Sigmoid colon (tissue), 7 donors: ENCODE data around the gene BAG2. TPM values are rescaled to one million over a fixed set of nuclear protein-coding genes. Genes with fewer than 3 reads are reported as not detected.

ENCODE experiments used
- DNase-seq: peaks from one replicate; pipeline ENCODE4 v3.0.0-alpha.2; 2019
- H3K27ac ChIP-seq, 4 donors: fragments of 200-600 bp; sonication (generic); one replicate each; pipeline ENCODE4 v1.5.1; 2016 to 2019; ENCODE audit warnings: mild to moderate bottlenecking in 1 of 4
- H3K27me3 ChIP-seq, 3 donors: fragments of 200-600 bp; sonication (generic); one replicate each; pipeline ENCODE4 v1.5.1; 2019; ENCODE audit warnings: mild to moderate bottlenecking in 1 of 3
- H3K36me3 ChIP-seq, 4 donors: fragments of 200-600 bp; sonication (generic); one replicate each; pipeline ENCODE4 v1.5.1; 2016 to 2019
- H3K4me1 ChIP-seq, 4 donors: fragments of 200-600 bp; sonication (generic); one replicate each; pipeline ENCODE4 v1.5.1; 2017 to 2019
- H3K4me3 ChIP-seq, 4 donors: fragments of 200-600 bp; sonication (generic); one replicate each; pipeline ENCODE4 v1.5.1; 2017 to 2019; ENCODE audit warnings: mild to moderate bottlenecking in 2 of 4, moderate library complexity in 1 of 4
- H3K9me3 ChIP-seq, 4 donors: fragments of 200-600 bp in 3 of 4; sonication (generic) in 3 of 4; one replicate each; pipeline versions ENCODE4 v1.5.1 to v1.6.1; 2013 to 2019
- EP300 ChIP-seq, 4 donors: sonication (generic); formaldehyde crosslinking; IDR thresholded peaks; one replicate each; pipeline ENCODE4 v1.6.1; 2017; ENCODE audit warnings: antibody characterized with exemption in 4 of 4
- POLR2A ChIP-seq, 2 donors: fragments of 450-650 bp; IDR thresholded peaks; one replicate each; pipeline ENCODE4 v1.6.1; 2016; ENCODE audit warnings: antibody characterized with exemption in 2 of 2, mild to moderate bottlenecking in 2 of 2, moderate library complexity in 2 of 2
- POLR2AphosphoS5 ChIP-seq, 4 donors: sonication (generic); formaldehyde crosslinking; IDR thresholded peaks; one replicate each; pipeline ENCODE4 v1.6.1; 2017; ENCODE audit warnings: antibody characterized with exemption in 4 of 4
- WGBS, 2 donors: extraction: QIAGEN DNeasy Blood & Tissue Kit; methylation state at CpG; one replicate each; pipeline ENCODE4 v1.1.7; 2013; 5-methylcytosine and 5-hydroxymethylcytosine counted together
- intact Hi-C: fragments of 100-400 bp; cut with DNase I; formaldehyde crosslinking; loops from one replicate; pipeline ENCODE4 v1.15.1; 2023
- polyA plus RNA-seq, 3 donors: library from polyadenylated mRNA; stranded (reverse); fragments of 200-250 nt; gene quantifications; one replicate each; pipeline ENCODE4 v1.2.3, GENCODE V29; 2013
- total RNA-seq, 4 donors: library from RNA; depleted of rRNA; stranded (reverse); fragments of >200 nt; gene quantifications; one replicate each; pipeline ENCODE4 v1.1.0, GENCODE V29; 2016
- TF ChIP-seq, protein P1 (sequence below), 4 experiments: fragments of 450-650 bp in 3 of 4; fragments of 200-600 bp in 1 of 4; IDR thresholded peaks; one replicate each; pipeline ENCODE4 v1.5.1; 2016 to 2019; ENCODE audit warnings: antibody characterized with exemption in 4 of 4, mild to moderate bottlenecking in 3 of 4, moderate library complexity in 2 of 4
- donor health status: healthy with polysubstance abuse.
- donor health status: Bipolar disorder and iron deficiency.
- donor health status: healthy.

Gene BAG2
- total and polyA plus RNA-seq, 7 donors: 0.92 to 74.5 (median 55.6) TPM

DNA sequence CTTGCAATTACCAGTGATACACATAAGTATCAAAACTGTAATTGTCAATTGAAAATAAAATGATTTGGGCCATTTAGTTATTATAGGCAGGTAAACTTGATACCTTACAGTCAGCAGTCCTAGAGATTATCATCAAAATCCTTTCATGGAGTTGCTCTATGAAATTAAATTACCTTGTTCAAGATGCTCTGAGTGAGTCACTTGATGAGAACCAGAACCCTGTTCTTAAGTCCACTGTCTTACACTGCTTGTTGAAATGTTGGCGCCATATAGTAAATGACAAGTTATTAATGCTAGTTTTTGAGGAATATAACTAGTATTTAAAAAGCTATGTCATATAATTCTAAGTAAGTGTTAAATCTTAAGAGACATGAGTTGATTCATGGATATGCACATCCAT, 37.2 kb upstream of the BAG2 start:
- Histone ChIP-seq H3K27ac (no peak overlapping the region), H3K9me3 (no peaks in the 10 kb centered on the region), H3K27me3 (no peaks in the 10 kb centered on the region), H3K4me1 (peaks cover 0 to 14% (median 11%) of the 10 kb centered on the region in 4 donors), H3K36me3 (peaks cover 0 to 30% (median 12%) of the 10 kb centered on the region in 4 donors), H3K4me3 (no peak overlapping the region)
- TF ChIP-seq POLR2A (IDR thresholded peaks at IDR 0.05) (no peak), POLR2AphosphoS5 (IDR thresholded peaks at IDR 0.05) (no peak), EP300 (IDR thresholded peaks at IDR 0.05) (no peak)
- TF ChIP-seq, protein P1, sequence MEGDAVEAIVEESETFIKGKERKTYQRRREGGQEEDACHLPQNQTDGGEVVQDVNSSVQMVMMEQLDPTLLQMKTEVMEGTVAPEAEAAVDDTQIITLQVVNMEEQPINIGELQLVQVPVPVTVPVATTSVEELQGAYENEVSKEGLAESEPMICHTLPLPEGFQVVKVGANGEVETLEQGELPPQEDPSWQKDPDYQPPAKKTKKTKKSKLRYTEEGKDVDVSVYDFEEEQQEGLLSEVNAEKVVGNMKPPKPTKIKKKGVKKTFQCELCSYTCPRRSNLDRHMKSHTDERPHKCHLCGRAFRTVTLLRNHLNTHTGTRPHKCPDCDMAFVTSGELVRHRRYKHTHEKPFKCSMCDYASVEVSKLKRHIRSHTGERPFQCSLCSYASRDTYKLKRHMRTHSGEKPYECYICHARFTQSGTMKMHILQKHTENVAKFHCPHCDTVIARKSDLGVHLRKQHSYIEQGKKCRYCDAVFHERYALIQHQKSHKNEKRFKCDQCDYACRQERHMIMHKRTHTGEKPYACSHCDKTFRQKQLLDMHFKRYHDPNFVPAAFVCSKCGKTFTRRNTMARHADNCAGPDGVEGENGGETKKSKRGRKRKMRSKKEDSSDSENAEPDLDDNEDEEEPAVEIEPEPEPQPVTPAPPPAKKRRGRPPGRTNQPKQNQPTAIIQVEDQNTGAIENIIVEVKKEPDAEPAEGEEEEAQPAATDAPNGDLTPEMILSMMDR (IDR thresholded peaks at IDR 0.05): no peak
- intact Hi-C loops: no loop called here
- WGBS, 2 donors: 99 to 100% methylated on average over 1 of the region's 1 CpG
- no peak for DNase-seq

DNA sequence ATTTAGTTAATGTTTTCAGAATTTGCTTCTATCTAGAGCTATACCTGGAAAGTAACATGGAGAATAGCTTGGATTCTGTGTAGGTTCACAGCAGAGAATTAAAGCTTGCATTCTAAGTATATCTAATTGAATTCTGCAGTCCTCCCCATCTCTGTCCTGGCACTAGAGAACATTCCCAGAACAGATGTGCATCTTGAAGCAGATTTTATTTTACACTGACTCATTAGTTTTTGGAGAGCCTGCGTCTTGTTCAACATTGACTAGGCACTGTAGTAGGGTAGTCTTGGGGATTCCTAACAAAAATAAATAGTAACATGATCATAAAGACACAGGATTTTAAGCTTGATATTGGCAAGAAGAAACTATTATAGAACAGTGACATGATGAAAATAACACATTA, 36.2 kb upstream of the BAG2 start:
- TF ChIP-seq EP300 (IDR thresholded peaks at IDR 0.05) (no peak), POLR2A (IDR thresholded peaks at IDR 0.05) (no peak), POLR2AphosphoS5 (IDR thresholded peaks at IDR 0.05) (no peak)
- TF ChIP-seq, protein P1 (IDR thresholded peaks at IDR 0.05): no peak
- intact Hi-C loops: no loop called here
- H3K27ac ChIP-seq: no peak overlapping the region
- no peak for DNase-seq
- H3K4me3 ChIP-seq: no peak overlapping the region
- no peaks in the 10 kb centered on the region for H3K27me3 ChIP-seq
- WGBS, 2 donors: 88 to 89% methylated on average over 1 of the region's 1 CpG
- no peaks in the 10 kb centered on the region for H3K9me3 ChIP-seq
- peaks cover 0 to 30% (median 12%) of the 10 kb centered on the region in 4 donors for H3K36me3 ChIP-seq
- H3K4me1 ChIP-seq: peaks cover 0 to 6% (median 5%) of the 10 kb centered on the region in 4 donors

DNA sequence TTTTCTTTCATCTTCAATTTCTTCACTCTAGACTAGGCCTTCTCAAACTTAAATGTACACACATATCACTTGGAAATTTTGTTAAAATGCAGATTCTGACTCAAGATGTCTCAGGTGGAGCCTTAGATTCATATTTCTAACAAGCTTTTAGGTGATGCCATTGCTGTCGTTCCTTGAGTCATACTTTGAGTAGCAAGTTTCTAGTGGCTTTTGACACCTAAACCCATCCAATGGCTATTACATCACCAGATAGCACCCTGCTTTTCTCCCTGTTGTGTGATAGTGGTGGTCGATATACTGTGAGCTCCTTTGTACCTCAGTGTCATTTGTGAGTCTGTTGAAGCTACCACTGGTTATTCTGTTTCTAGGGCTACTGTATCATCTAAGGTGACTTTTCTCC, 34.8 kb upstream of the BAG2 start:
- intact Hi-C loops: no loop called here
- Histone ChIP-seq H3K4me3 (no peak overlapping the region), H3K9me3 (no peaks in the 10 kb centered on the region), H3K36me3 (peaks cover 7 to 41% (median 17%) of the 10 kb centered on the region in 4 donors), H3K27ac (no peak overlapping the region), H3K27me3 (no peaks in the 10 kb centered on the region), H3K4me1 (no peaks in the 10 kb centered on the region)
- DNase-seq: no peak
- 93 to 94% methylated on average over 2 of the region's 2 CpGs for WGBS, 2 donors
- TF ChIP-seq EP300 (IDR thresholded peaks at IDR 0.05) (no peak), POLR2A (IDR thresholded peaks at IDR 0.05) (no peak), POLR2AphosphoS5 (IDR thresholded peaks at IDR 0.05) (no peak)
- TF ChIP-seq, protein P1 (IDR thresholded peaks at IDR 0.05): no peak

DNA sequence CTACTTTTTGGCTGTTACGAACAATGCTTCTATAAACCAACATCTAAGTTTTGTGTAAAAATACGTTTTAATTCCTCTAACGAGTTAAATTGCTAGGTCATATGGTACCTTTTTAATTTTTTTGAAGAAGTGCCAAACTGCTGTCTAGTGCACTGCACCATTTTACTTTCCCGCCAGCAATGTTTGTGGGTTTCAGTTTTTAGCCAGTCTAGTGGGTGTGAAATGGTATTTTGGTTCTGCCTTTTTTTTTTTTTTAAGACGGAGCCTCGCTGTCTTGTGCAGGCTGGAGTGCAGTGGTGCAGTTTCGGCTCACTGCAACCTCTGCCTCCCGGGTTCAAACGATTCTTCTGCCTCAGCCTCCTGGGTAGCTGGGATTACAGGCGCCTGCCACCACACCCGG, 34.1 kb upstream of the BAG2 start:
- Histone ChIP-seq H3K27me3 (no peaks in the 10 kb centered on the region), H3K4me1 (no peaks in the 10 kb centered on the region), H3K9me3 (no peaks in the 10 kb centered on the region), H3K27ac (no peak overlapping the region), H3K36me3 (peaks cover 7 to 48% (median 20%) of the 10 kb centered on the region in 4 donors), H3K4me3 (no peak overlapping the region)
- WGBS, 2 donors: 98% methylated on average over 11 of the region's 11 CpGs
- DNase-seq: no peak
- TF ChIP-seq, protein P1 (IDR thresholded peaks at IDR 0.05): no peak
- TF ChIP-seq EP300 (IDR thresholded peaks at IDR 0.05) (no peak), POLR2AphosphoS5 (IDR thresholded peaks at IDR 0.05) (no peak), POLR2A (IDR thresholded peaks at IDR 0.05) (no peak)
- intact Hi-C loops: no loop called here
